GM12892 (cell line): ENCODE results near the gene SLC45A3.

Experiments
- POLR2A ChIP-seq: IDR thresholded peaks from 2 replicates; pipeline ENCODE4 v1.6.1; 2011; ENCODE audit warnings: low read depth, low read length, control low read depth
- TAF1 ChIP-seq: IDR thresholded peaks from 2 replicates; pipeline ENCODE4 v1.6.1; 2011; ENCODE audit warnings: low read depth, mild to moderate bottlenecking, control low read depth, low read length, borderline replicate concordance

DNA sequence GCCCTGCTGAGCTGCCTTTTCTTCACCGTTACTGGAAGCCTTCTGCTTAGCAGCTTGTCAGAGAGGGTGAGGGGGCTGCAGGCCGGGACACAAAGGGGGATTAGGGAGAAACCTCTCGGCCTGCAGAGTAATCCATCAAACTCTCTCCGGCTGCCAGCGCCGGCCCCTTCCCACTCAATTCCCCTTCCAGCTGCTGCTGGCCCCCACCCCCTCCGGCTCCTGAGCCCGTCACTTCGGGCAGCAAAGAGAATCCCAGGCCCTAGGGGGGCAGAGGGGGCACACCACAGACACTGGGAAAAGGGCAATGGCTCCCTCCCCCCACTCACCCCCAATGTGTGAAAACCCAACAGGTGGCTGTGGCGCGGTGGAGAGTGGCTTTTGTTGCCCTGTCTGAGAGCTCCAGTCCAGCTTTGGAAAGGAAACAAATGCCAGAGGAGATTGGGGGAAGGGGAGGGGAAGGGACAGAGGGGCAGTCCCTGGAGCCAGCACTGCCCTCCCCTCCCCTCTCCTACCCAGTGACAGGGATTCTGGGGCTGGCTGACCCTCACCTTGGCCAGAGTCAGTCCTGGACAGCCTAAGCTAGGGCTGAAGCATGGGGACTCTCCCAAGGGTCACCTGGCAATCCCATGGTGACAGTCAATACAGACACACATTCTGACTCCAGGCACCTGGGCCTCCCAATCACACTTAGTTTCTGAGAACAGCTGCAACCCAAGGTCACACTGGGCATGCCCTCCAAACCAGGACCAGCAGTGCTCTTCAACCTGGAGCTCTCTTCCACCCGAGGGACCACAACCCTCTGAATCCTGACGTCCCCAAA is 9.5 kb downstream of the SLC45A3 start:
- TF ChIP-seq POLR2A, result no peak
- no peak for TF ChIP-seq TAF1
